Raji (cell line): Measurements from ENCODE around the gene ZMYM2.

Source experiments
- POLR2A ChIP-seq: IDR thresholded peaks from 2 replicates; pipeline ENCODE4 v1.6.1; 2011; ENCODE audit warnings: low read depth, low read length, control low read depth; ENCODE audit not compliant: insufficient read depth

ZMYM2 gene

GRCh38 chr13:19967621-19968020 is 9.1 kb downstream of the ZMYM2 start:
- no peak for TF ChIP-seq POLR2A

- no peak for TF ChIP-seq POLR2A
Observed at GRCh38 chr13:19978831-19979437, 20.4 kb downstream of the ZMYM2 start.

GRCh38 chr13:19981685-19982238 is 23.2 kb downstream of the ZMYM2 start:
- no peak for TF ChIP-seq POLR2A

GRCh38 chr13:19982447-19983043 is 24.0 kb downstream of the ZMYM2 start:
- TF ChIP-seq POLR2A = no peak

- TF ChIP-seq POLR2A = no peak
Observed at GRCh38 chr13:19984430-19985218, 26.1 kb downstream of the ZMYM2 start.

GRCh38 chr13:19985219-19985556 is 26.7 kb downstream of the ZMYM2 start:
- TF ChIP-seq POLR2A = no peak

GRCh38 chr13:19991531-19991930 is 33.0 kb downstream of the ZMYM2 start:
- no peak for TF ChIP-seq POLR2A

GRCh38 chr13:19993024-19993423 is 34.5 kb downstream of the ZMYM2 start:
- no peak for TF ChIP-seq POLR2A

GRCh38 chr13:19998960-19999359 is 40.4 kb downstream of the ZMYM2 start:
- TF ChIP-seq POLR2A = no peak

- no peak for TF ChIP-seq POLR2A
Observed at GRCh38 chr13:20000062-20000552, 41.6 kb downstream of the ZMYM2 start.

GRCh38 chr13:20001366-20002190 is 43.1 kb downstream of the ZMYM2 start:
- TF ChIP-seq POLR2A = no peak

- TF ChIP-seq POLR2A = no peak
Observed at GRCh38 chr13:20002787-20003186, 44.3 kb downstream of the ZMYM2 start.

- no peak for TF ChIP-seq POLR2A
Observed at GRCh38 chr13:20006206-20006605, 47.7 kb downstream of the ZMYM2 start.

GRCh38 chr13:20015763-20016162 is 57.2 kb downstream of the ZMYM2 start:
- TF ChIP-seq POLR2A = no peak
